SK-N-MC (cell line): ENCODE measurements around the gene GGACT.

ENCODE experiments used
- EZH2 ChIP-seq: fragments of 200-600 bp; sonication (generic); IDR thresholded peaks from one replicate; pipeline ENCODE4 v1.6.1; 2017; ENCODE audit warnings: antibody characterized with exemption
- POLR2AphosphoS5 ChIP-seq: IDR thresholded peaks from 2 replicates; pipeline ENCODE4 v1.6.1; 2012; ENCODE audit warnings: mild to moderate bottlenecking, low read depth, low read length, borderline replicate concordance

DNA sequence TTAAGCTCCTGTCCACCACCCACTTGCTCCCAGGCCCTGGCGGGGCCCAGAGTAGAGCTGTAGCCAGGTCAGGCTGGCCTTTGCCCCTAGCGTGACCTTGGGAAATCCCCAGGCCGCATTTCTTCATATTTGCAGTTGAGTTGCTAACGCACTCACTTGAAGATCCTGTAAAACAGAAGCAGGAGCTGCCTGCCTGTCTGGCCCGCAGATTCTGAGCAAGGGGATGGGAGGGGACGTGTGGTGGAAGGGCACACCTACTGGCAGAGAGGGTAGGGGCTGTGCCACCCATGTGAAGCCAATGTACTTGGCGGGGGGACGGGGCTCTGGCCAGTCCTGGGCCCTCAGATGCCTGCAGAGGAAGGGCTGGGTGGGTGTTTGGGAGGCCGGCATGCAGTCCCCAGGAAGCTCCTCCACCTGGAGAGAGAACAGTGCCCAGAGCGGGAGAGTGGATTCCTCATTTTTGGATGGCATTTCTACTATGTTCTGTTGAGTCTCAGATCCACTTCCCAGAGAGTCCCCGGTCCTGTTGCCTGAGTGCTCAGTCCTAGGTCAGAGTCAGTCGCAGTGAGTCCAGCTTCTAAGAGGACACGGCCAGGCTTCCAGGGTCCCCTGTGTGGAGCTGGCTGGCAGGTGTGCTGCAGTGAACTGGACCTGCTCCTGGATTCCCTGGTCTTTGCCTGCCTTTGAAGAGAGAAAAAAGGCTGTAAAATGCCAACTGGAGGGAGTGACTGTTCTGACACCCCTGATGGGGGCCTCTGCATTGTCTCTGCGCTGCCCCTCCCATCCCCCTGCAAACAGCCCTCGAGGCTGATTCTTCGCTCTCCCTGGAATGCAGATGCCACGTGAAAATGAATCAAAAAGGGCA, 62.9 kb downstream of the GGACT start:
- no peak for TF ChIP-seq POLR2AphosphoS5
- no peak for TF ChIP-seq EZH2
